H9 (cell line): ENCODE results near the gene MCF2L2. TPM values are rescaled to one million over a fixed set of nuclear protein-coding genes. Genes with fewer than 3 reads are reported as not detected.

Source experiments
- DNase-seq: peaks from one replicate; pipeline ENCODE4 v3.0.0-alpha.2; 2017
- H2AFZ ChIP-seq: one replicate; pipeline ENCODE4 v1.6.1; 2013; ENCODE audit warnings: mild to moderate bottlenecking, low read length, control low read depth, moderate library complexity
- H2AK5ac ChIP-seq: 2 replicates; pipeline ENCODE4 v1.6.1; 2013; ENCODE audit warnings: low read length, control low read depth, mixed read lengths; ENCODE audit not compliant: insufficient read length
- H2BK120ac ChIP-seq: one replicate; pipeline ENCODE4 v1.6.1; 2013; ENCODE audit warnings: low read depth, mild to moderate bottlenecking, low read length, control low read depth, inconsistent platforms; ENCODE audit not compliant: poor library complexity, severe bottlenecking
- H2BK12ac ChIP-seq: 2 replicates; pipeline ENCODE4 v1.6.1; 2013; ENCODE audit warnings: low read length, control low read depth, mixed read lengths, low read depth; ENCODE audit not compliant: insufficient read length
- H2BK15ac ChIP-seq: 2 replicates; pipeline ENCODE4 v1.6.1; 2013; ENCODE audit warnings: low read depth, low read length, control low read depth
- H2BK20ac ChIP-seq: one replicate; pipeline ENCODE4 v1.6.1; 2013; ENCODE audit warnings: low read depth, mild to moderate bottlenecking, low read length, control low read depth, inconsistent platforms; ENCODE audit not compliant: poor library complexity, severe bottlenecking
- H2BK5ac ChIP-seq: 2 replicates; pipeline ENCODE4 v1.6.1; 2013; ENCODE audit warnings: low read length, control low read depth, mixed read lengths; ENCODE audit not compliant: insufficient read length
- H3K14ac ChIP-seq: 2 replicates; pipeline ENCODE4 v1.6.1; 2013; ENCODE audit warnings: low read length, control low read depth; ENCODE audit not compliant: insufficient read depth
- H3K18ac ChIP-seq: 2 replicates; pipeline ENCODE4 v1.6.1; 2013; ENCODE audit warnings: low read depth, mild to moderate bottlenecking, mixed read lengths, low read length, control low read depth; ENCODE audit not compliant: insufficient read length
- H3K23ac ChIP-seq: 2 replicates; pipeline ENCODE4 v1.6.1; 2013; ENCODE audit warnings: low read length, control low read depth, mixed read lengths, low read depth; ENCODE audit not compliant: insufficient read length
- H3K23me2 ChIP-seq: 2 replicates; pipeline ENCODE4 v1.6.1; 2013; ENCODE audit warnings: low read depth, mild to moderate bottlenecking, mixed read lengths, low read length, control low read depth; ENCODE audit not compliant: insufficient read length, poor library complexity, severe bottlenecking
- H3K27ac ChIP-seq: 2 replicates; pipeline ENCODE4 v1.5.1; 2013; ENCODE audit warnings: low read length, control low read depth, mixed read lengths, low read depth; ENCODE audit not compliant: insufficient read length
- H3K27me3 ChIP-seq: 2 replicates; pipeline ENCODE4 v1.6.1; 2013; ENCODE audit warnings: low read length, control low read depth, inconsistent platforms; ENCODE audit not compliant: insufficient read depth
- H3K4ac ChIP-seq: 2 replicates; pipeline ENCODE4 v1.6.1; 2013; ENCODE audit warnings: low read depth, mild to moderate bottlenecking, control low read depth, inconsistent platforms, low read length, moderate library complexity
- H3K4me1 ChIP-seq: 2 replicates; pipeline ENCODE4 v1.6.1; 2013; ENCODE audit warnings: low read length, control low read depth, inconsistent platforms; ENCODE audit not compliant: insufficient read depth
- H3K4me2 ChIP-seq: 2 replicates; pipeline ENCODE4 v1.6.1; 2013; ENCODE audit warnings: low read length, control low read depth, mixed read lengths; ENCODE audit not compliant: insufficient read length, insufficient read depth
- H3K56ac ChIP-seq: 2 replicates; pipeline ENCODE4 v1.6.1; 2013; ENCODE audit warnings: low read depth, mild to moderate bottlenecking, mixed read lengths, low read length, control low read depth; ENCODE audit not compliant: insufficient read length
- H3K79me1 ChIP-seq: 2 replicates; pipeline ENCODE4 v1.6.1; 2013; ENCODE audit warnings: low read depth, mild to moderate bottlenecking, moderate library complexity, low read length, control low read depth, inconsistent platforms; ENCODE audit not compliant: insufficient read depth, poor library complexity, severe bottlenecking
- H3K79me2 ChIP-seq: 2 replicates; pipeline ENCODE4 v1.6.1; 2013; ENCODE audit warnings: low read length, control low read depth, inconsistent platforms; ENCODE audit not compliant: insufficient read depth
- H3K9ac ChIP-seq: 2 replicates; pipeline ENCODE4 v1.6.1; 2013; ENCODE audit warnings: low read length, control low read depth, mixed read lengths; ENCODE audit not compliant: insufficient read length; ENCODE audit errors: extremely low read depth
- H3K9me3 ChIP-seq: one replicate; pipeline ENCODE4 v1.6.1; 2013; ENCODE audit warnings: low read depth, low read length, inconsistent platforms; ENCODE audit not compliant: control insufficient read depth
- H3T11ph ChIP-seq: one replicate; pipeline ENCODE4 v1.6.1; 2013; ENCODE audit warnings: mild to moderate bottlenecking, low read length, control low read depth, inconsistent platforms
- H4K20me1 ChIP-seq: one replicate; pipeline ENCODE4 v1.6.1; 2013; ENCODE audit not compliant: control insufficient read depth, insufficient read length, insufficient read depth
- H4K5ac ChIP-seq: 2 replicates; pipeline ENCODE4 v1.6.1; 2013; ENCODE audit warnings: low read depth, mild to moderate bottlenecking, mixed read lengths, low read length, control low read depth; ENCODE audit not compliant: insufficient read length
- H4K8ac ChIP-seq: replicated peaks from 2 replicates; pipeline ENCODE4 v1.6.1; 2013; ENCODE audit warnings: low read length, control low read depth, mixed read lengths, low read depth; ENCODE audit not compliant: insufficient read length
- H4K91ac ChIP-seq: 2 replicates; pipeline ENCODE4 v1.6.1; 2013; ENCODE audit warnings: low read depth, mild to moderate bottlenecking, moderate library complexity, mixed read lengths, low read length, control low read depth; ENCODE audit not compliant: insufficient read length
- H3K27ac Mint-ChIP-seq, 3 experiments: 2 replicates in 2 of 3; 3 replicates in 1 of 3; pipeline ENCODE4 v1.8.0; 2020 to 2021; ENCODE audit warnings: mixed read lengths in 3 of 3, mild to moderate bottlenecking in 1 of 3, moderate library complexity in 1 of 3
- H3K27me3 Mint-ChIP-seq: 2 replicates; pipeline ENCODE4 v1.8.0; 2021; ENCODE audit warnings: low read depth, mild to moderate bottlenecking, moderate library complexity, mixed read lengths
- H3K36me3 Mint-ChIP-seq, 3 experiments: 2 replicates in 2 of 3; 3 replicates in 1 of 3; pipeline ENCODE4 v1.8.0; 2020 to 2021; ENCODE audit warnings: low read depth in 3 of 3, mixed read lengths in 3 of 3; ENCODE audit not compliant: insufficient read depth in 1 of 3
- H3K4me1 Mint-ChIP-seq, 2 experiments: 2 replicates each; pipeline ENCODE4 v1.8.0; 2020; ENCODE audit warnings: mixed read lengths in 2 of 2
- H3K4me3 Mint-ChIP-seq, 2 experiments: 2 replicates in 1 of 2; 3 replicates in 1 of 2; pipeline ENCODE4 v1.8.0; 2020 to 2021; ENCODE audit warnings: mild to moderate bottlenecking in 2 of 2, mixed read lengths in 2 of 2, moderate library complexity in 1 of 2
- H3K9me3 Mint-ChIP-seq, 2 experiments: 2 replicates in 1 of 2; 3 replicates in 1 of 2; pipeline ENCODE4 v1.8.0; 2020; ENCODE audit warnings: mild to moderate bottlenecking in 2 of 2, mixed read lengths in 2 of 2, moderate library complexity in 1 of 2
- WGBS: extraction: QIAGEN DNeasy Blood & Tissue Kit; methylation state at CpG from one replicate; pipeline ENCODE4 v1.1.7; 2013; ENCODE audit warnings: missing lambda C conversion rate, low lambda C conversion rate, mixed read lengths; ENCODE audit not compliant: insufficient read length; ENCODE audit errors: extremely low coverage; 5-methylcytosine and 5-hydroxymethylcytosine counted together
- total RNA-seq: library from RNA; stranded (reverse); gene quantifications from 2 replicates; pipeline ENCODE4 v1.2.1, GENCODE V29; 2021
- TF ChIP-seq, protein P1 (sequence below): fragments of 200-600 bp; sonication (generic); conservative IDR thresholded peaks from 3 replicates; pipeline ENCODE4 v1.8.0; 2021; ENCODE audit warnings: antibody characterized with exemption, mild to moderate bottlenecking

Gene MCF2L2
- total RNA-seq, 1 experiment from 2014 or later: 6.4 TPM

GRCh38 chr3:183437061-183437460, 8.6 kb upstream of the MCF2L2 start:
- no peaks in the 10 kb centered on the region for H3K27me3 ChIP-seq
- no peak overlapping the region for H3K18ac ChIP-seq
- TF ChIP-seq, protein P1, sequence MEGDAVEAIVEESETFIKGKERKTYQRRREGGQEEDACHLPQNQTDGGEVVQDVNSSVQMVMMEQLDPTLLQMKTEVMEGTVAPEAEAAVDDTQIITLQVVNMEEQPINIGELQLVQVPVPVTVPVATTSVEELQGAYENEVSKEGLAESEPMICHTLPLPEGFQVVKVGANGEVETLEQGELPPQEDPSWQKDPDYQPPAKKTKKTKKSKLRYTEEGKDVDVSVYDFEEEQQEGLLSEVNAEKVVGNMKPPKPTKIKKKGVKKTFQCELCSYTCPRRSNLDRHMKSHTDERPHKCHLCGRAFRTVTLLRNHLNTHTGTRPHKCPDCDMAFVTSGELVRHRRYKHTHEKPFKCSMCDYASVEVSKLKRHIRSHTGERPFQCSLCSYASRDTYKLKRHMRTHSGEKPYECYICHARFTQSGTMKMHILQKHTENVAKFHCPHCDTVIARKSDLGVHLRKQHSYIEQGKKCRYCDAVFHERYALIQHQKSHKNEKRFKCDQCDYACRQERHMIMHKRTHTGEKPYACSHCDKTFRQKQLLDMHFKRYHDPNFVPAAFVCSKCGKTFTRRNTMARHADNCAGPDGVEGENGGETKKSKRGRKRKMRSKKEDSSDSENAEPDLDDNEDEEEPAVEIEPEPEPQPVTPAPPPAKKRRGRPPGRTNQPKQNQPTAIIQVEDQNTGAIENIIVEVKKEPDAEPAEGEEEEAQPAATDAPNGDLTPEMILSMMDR: no peak
- no peaks in the 10 kb centered on the region for H3K79me2 ChIP-seq
- H3K9ac ChIP-seq: no peak overlapping the region
- H3K27ac ChIP-seq: no peak overlapping the region
- H3K79me1 ChIP-seq: no peaks in the 10 kb centered on the region
- peaks cover 26% of the 10 kb centered on the region for H3K27me3 Mint-ChIP-seq
- H3T11ph ChIP-seq: no peak overlapping the region
- H3K27ac Mint-ChIP-seq: no peak overlapping the region
- no peaks in the 10 kb centered on the region for H4K20me1 ChIP-seq
- H3K4me2 ChIP-seq: no peak overlapping the region
- peaks cover 4% of the 10 kb centered on the region for H3K23me2 ChIP-seq
- DNase-seq: no peak
- no peak overlapping the region for H2AFZ ChIP-seq
- H3K4ac ChIP-seq: no peak overlapping the region
- no peak overlapping the region for H4K5ac ChIP-seq
- peaks cover 0 to 2% of the 10 kb centered on the region in 2 experiments; a peak in 3 of 5 replicates for H3K9me3 Mint-ChIP-seq
- H2BK20ac ChIP-seq: no peak overlapping the region
- no peak overlapping the region for H3K56ac ChIP-seq
- H2BK15ac ChIP-seq: no peak overlapping the region
- H3K4me1 Mint-ChIP-seq: peaks cover 59 to 60% of the 10 kb centered on the region in 2 experiments
- H4K91ac ChIP-seq: no peak overlapping the region
- no peak overlapping the region for H3K14ac ChIP-seq
- H3K4me1 ChIP-seq: peaks cover 10% of the 10 kb centered on the region; the same call in 1 of the 2 replicates
- H3K9me3 ChIP-seq: no peaks in the 10 kb centered on the region
- H2BK12ac ChIP-seq: no peak overlapping the region
- H4K8ac ChIP-seq: no peak overlapping the region
- no peaks in the 10 kb centered on the region for H3K36me3 Mint-ChIP-seq
- no CpG with 5 or more reads among the region's 1 CpG for WGBS
- no peak overlapping the region for H3K4me3 Mint-ChIP-seq
- no peak overlapping the region for H2BK5ac ChIP-seq
- no peak overlapping the region for H2AK5ac ChIP-seq
- H3K23ac ChIP-seq: no peak overlapping the region
- no peak overlapping the region for H2BK120ac ChIP-seq
